H1 (cell line): ENCODE data around the gene IFT81. TPM values are rescaled to one million over a fixed set of nuclear protein-coding genes. Genes with fewer than 3 reads are reported as not detected.

Experiments used
- HDAC2 ChIP-seq, 2 experiments: fragments of 300-600 bp in 1 of 2; sonication (generic) in 1 of 2; IDR thresholded peaks; 2 replicates each; pipeline ENCODE4 v1.6.1; 2011 to 2012; ENCODE audit warnings: low read depth in 2 of 2, low read length in 2 of 2, mild to moderate bottlenecking in 2 of 2, moderate library complexity in 2 of 2, borderline replicate concordance in 1 of 2, inconsistent platforms in 1 of 2
- polyA plus RNA-seq, 7 experiments: library from polyadenylated mRNA; depleted of rRNA in 3 of 7; stranded (reverse) in 5 of 7; unstranded in 2 of 7; fragments of >200 nt in 5 of 7; fragments of 200-250 nt in 2 of 7; gene quantifications; 1 replicate in 5 of 7; 2 replicates in 1 of 7; 4 replicates in 1 of 7; pipeline versions ENCODE4 v1.2.1 to v1.2.3, GENCODE V29; 2011 to 2013; ENCODE audit warnings: missing spikeins in 2 of 7, mixed read lengths in 2 of 7
- total RNA-seq: library from RNA; stranded (reverse); fragmentation: NEBNext Ultra II Directional; extraction: Animal tissue kit (Norgen Biotek cat#: 25700); gene quantifications from 2 replicates; pipeline ENCODE4 v1.2.1, GENCODE V29; 2021
- TF ChIP-seq, protein P1 (sequence below): IDR thresholded peaks from 2 replicates; pipeline ENCODE4 v1.6.1; 2012; ENCODE audit warnings: low read length, inconsistent platforms

IFT81 gene
- total and polyA plus RNA-seq, 2 of the 8 experiments (the other 6 are each of a cell fraction or from before 2014, with no cell fraction given): 4.1 to 14.5 TPM

DNA sequence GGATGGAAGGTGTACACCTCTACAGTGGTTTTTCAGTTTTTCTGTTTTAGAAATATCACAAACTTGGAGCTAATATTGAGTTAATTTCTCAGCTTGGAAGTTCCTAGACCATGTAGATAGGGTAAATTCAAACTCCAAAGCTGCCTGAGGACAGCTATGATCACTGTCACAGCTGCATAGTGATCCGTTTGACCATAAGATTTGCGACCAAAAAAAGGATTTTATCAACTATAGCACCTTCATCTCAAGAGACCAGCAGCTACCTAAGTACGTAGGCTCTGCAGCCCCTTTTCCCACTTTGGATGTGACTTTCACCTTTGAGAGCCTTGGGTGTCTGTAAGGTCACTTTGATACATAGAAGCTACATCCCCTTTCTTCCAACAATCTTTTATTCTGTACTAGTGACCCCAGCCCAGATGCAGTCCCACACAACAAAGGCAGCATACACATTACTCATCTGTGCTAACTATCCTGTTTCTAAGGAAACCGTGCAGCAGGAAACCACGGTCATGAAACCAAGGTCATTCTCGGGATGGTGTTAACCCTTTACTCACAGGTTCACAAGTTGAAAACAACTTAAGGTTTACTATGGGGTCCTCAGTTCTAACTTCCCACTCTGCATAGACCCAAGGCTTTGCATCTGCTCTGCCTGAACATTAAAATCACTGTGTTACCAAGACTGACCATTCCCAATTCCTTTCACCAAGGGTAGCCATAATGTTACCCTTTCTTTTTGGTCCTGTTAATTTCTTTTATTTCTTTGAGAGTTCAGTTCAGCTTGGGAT lies 75.4 kb downstream of the IFT81 start (continued):
- TF ChIP-seq HDAC2 (IDR thresholded peaks at IDR 0.05; ENCODE audit: borderline replicate concordance in 1 of 2, low read depth in 2 of 2, low read length in 2 of 2): no peak
- TF ChIP-seq, protein P1, sequence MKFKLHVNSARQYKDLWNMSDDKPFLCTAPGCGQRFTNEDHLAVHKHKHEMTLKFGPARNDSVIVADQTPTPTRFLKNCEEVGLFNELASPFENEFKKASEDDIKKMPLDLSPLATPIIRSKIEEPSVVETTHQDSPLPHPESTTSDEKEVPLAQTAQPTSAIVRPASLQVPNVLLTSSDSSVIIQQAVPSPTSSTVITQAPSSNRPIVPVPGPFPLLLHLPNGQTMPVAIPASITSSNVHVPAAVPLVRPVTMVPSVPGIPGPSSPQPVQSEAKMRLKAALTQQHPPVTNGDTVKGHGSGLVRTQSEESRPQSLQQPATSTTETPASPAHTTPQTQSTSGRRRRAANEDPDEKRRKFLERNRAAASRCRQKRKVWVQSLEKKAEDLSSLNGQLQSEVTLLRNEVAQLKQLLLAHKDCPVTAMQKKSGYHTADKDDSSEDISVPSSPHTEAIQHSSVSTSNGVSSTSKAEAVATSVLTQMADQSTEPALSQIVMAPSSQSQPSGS: no peak
